Measurements from ENCODE around the gene ACACA. TPM values are rescaled to one million over a fixed set of nuclear protein-coding genes. Genes with fewer than 3 reads are reported as not detected.

Gene ACACA
- total and polyA plus RNA-seq, 9 of the 15 experiments (the other 6 are each of a cell fraction or from before 2014, with no cell fraction given): 35.9 to 135 (median 88.4) TPM

DNA sequence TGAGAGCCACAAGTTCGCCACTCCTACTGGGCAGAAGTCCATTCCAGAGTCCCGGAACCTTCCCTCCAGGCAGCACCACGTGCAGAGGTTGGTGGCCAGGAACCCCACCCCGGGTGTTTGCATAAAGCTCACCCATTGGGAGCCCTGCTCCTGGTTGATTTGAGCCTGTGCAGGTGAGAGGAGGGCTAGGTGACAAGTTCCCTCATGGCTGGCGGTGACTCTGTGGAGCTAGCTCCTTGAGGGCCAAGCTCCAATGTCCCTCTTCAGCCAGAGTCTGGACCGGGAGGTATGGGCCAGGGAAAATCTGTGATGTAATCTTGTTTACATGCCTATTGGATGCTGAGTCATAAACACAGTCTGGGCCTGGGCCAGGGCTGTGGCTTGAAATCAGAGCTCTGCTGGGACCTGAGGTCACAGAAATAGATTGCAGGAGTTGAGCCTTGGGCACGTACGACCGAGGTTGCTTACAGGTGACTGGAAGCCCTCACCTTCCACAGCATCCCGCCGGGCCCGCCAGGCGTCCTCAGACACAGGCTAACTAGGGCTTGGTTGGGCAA is 339.0 kb downstream of the ACACA start (continued):
- TF ChIP-seq RAD51 (IDR thresholded peaks at IDR 0.05; ENCODE audit: borderline replicate concordance, low read depth): no peak
- no peak for TF ChIP-seq FOXP1 (CRISPR knock-in tag; IDR thresholded peaks at IDR 0.05)
- TF ChIP-seq MTF1 (CRISPR knock-in tag; IDR thresholded peaks at IDR 0.05; ENCODE audit: borderline replicate concordance): no peak
- no peak for TF ChIP-seq GABPA (tag; conservative IDR thresholded peaks at IDR 0.05; ENCODE audit: low read depth)
- TF ChIP-seq TARDBP (IDR thresholded peaks at IDR 0.05): no peak
- no peak for TF ChIP-seq ZNF3 (CRISPR knock-in tag; IDR thresholded peaks at IDR 0.05)
- TF ChIP-seq ILK (tag; IDR thresholded peaks at IDR 0.05; ENCODE audit: borderline replicate concordance, low read depth): no peak
- no peak for TF ChIP-seq PHTF2 (CRISPR knock-in tag; IDR thresholded peaks at IDR 0.05)
- TF ChIP-seq PHB2 (IDR thresholded peaks at IDR 0.05; ENCODE audit: low read depth): no peak
- TF ChIP-seq KDM1A (IDR thresholded peaks at IDR 0.05): peak; percentile 98 to 99
- no peak for TF ChIP-seq REST (IDR thresholded peaks at IDR 0.05; ENCODE audit: borderline replicate concordance)
- no peak for TF ChIP-seq REST (CRISPR knock-in tag; IDR thresholded peaks at IDR 0.05; ENCODE audit: low read depth)
- TF ChIP-seq TFAM (CRISPR knock-in tag; conservative IDR thresholded peaks at IDR 0.05): no peak
- TF ChIP-seq ATF4 (CRISPR knock-in tag; IDR thresholded peaks at IDR 0.05): no peak
- TF ChIP-seq PPARD (CRISPR knock-in tag; IDR thresholded peaks at IDR 0.05): no peak
- TF ChIP-seq ZBTB49 (CRISPR knock-in tag; IDR thresholded peaks at IDR 0.05; ENCODE audit: borderline replicate concordance): no peak
- TF ChIP-seq, protein P1, sequence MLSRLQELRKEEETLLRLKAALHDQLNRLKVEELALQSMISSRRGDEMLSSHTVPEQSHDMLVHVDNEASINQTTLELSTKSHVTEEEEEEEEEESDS (CRISPR knock-in tag; IDR thresholded peaks at IDR 0.05): no peak
- no peak for TF ChIP-seq ZNF77 (CRISPR knock-in tag; IDR thresholded peaks at IDR 0.05)
- no peak for TF ChIP-seq NFYB (IDR thresholded peaks at IDR 0.05; ENCODE audit: extremely low read depth, insufficient read length)

All from K562 (cell line).